ENCODE results near the gene KCNH4.
"Not testable (repeated sequence)": the region's sequence is repeated elsewhere in the genome, so short reads cannot be mapped to it uniquely, and the experiment has no call there.

The KCNH4 gene

GRCh38 chr17:42180922-42181850 lies at the start of gene KCNH4:
TSS of gene KCNH4 (minus strand) at chr17:42181142. CDS start at chr17:42180945, 197 bp downstream.
- peak; percentile 85 to 89 (median 87) for DNase-seq (ENCODE audit: low read depth in 3 of 3)

GRCh38 chr17:42230225-42230624 lies 49.3 kb upstream of the KCNH4 start:
- DNase-seq (ENCODE audit: low read depth in 3 of 3): no peak

- no peak for DNase-seq (ENCODE audit: low read depth in 3 of 3)
These were observed 47.1 kb upstream of the KCNH4 start for GRCh38 chr17:42227849-42228700.

GRCh38 chr17:42225646-42226045 lies 44.7 kb upstream of the KCNH4 start:
- DNase-seq (ENCODE audit: low read depth in 3 of 3): no peak

- no peak for DNase-seq (ENCODE audit: low read depth in 3 of 3)
These were observed 43.7 kb upstream of the KCNH4 start for GRCh38 chr17:42224651-42225050.

GRCh38 chr17:42221886-42222745 lies 41.2 kb upstream of the KCNH4 start:
- peak; percentile 22 to 52 (median 22) for DNase-seq (ENCODE audit: low read depth in 3 of 3)

GRCh38 chr17:42219280-42219679 lies 38.3 kb upstream of the KCNH4 start:
- DNase-seq (ENCODE audit: low read depth in 3 of 3): not testable (repeated sequence)

- no peak for DNase-seq (ENCODE audit: low read depth in 3 of 3)
These were observed 33.2 kb upstream of the KCNH4 start for GRCh38 chr17:42214156-42214555.

GRCh38 chr17:42212382-42212781 lies 31.4 kb upstream of the KCNH4 start:
- no peak for DNase-seq (ENCODE audit: low read depth in 3 of 3)

GRCh38 chr17:42211921-42212341 lies 31.0 kb upstream of the KCNH4 start:
- DNase-seq (ENCODE audit: low read depth in 3 of 3): not testable (repeated sequence)

GRCh38 chr17:42210046-42210445 lies 29.1 kb upstream of the KCNH4 start:
- no peak for DNase-seq (ENCODE audit: low read depth in 3 of 3)

GRCh38 chr17:42206153-42206612 lies 25.2 kb upstream of the KCNH4 start:
- DNase-seq (ENCODE audit: low read depth in 3 of 3): not testable (repeated sequence)

- no peak for DNase-seq (ENCODE audit: low read depth in 3 of 3)
These were observed 22.4 kb upstream of the KCNH4 start for GRCh38 chr17:42203354-42203753.

GRCh38 chr17:42202696-42203095 lies 21.8 kb upstream of the KCNH4 start:
- no peak for DNase-seq (ENCODE audit: low read depth in 3 of 3)

GRCh38 chr17:42202159-42202558 lies 21.2 kb upstream of the KCNH4 start:
- no peak for DNase-seq (ENCODE audit: low read depth in 3 of 3)

GRCh38 chr17:42201458-42201772 lies 20.5 kb upstream of the KCNH4 start:
- no peak for DNase-seq (ENCODE audit: low read depth in 3 of 3)

GRCh38 chr17:42200706-42201457 lies 19.9 kb upstream of the KCNH4 start:
- DNase-seq (ENCODE audit: low read depth in 3 of 3): no peak

- no peak for DNase-seq (ENCODE audit: low read depth in 3 of 3)
These were observed 18.6 kb upstream of the KCNH4 start for GRCh38 chr17:42199416-42200011.

- DNase-seq (ENCODE audit: low read depth in 3 of 3): no peak
These were observed 18.0 kb upstream of the KCNH4 start for GRCh38 chr17:42198897-42199296.

GRCh38 chr17:42197564-42198156 lies 16.7 kb upstream of the KCNH4 start:
- DNase-seq (ENCODE audit: low read depth in 3 of 3): no peak
